Muscle layer of colon (tissue), 2 donors: ENCODE results near the gene IWS1.
"Not testable (repeated sequence)": the region's sequence is repeated elsewhere in the genome, so short reads cannot be mapped to it uniquely, and the experiment has no call there.

Experiments used
- H3K27ac ChIP-seq: one replicate; pipeline ENCODE4 v1.7.0; 2013; ENCODE audit warnings: low read depth, mild to moderate bottlenecking, low read length, moderate library complexity
- H3K27me3 ChIP-seq, 2 donors: one replicate each; pipeline ENCODE4 v1.7.0; 2013; ENCODE audit warnings: low read length in 2 of 2, mild to moderate bottlenecking in 2 of 2; ENCODE audit not compliant: insufficient read depth in 2 of 2, control insufficient read depth in 1 of 2
- H3K36me3 ChIP-seq: one replicate; pipeline ENCODE4 v1.7.0; 2013; ENCODE audit warnings: mild to moderate bottlenecking, low read length; ENCODE audit not compliant: insufficient read depth
- H3K4me1 ChIP-seq: one replicate; pipeline ENCODE4 v1.7.0; 2013; ENCODE audit warnings: mild to moderate bottlenecking, low read length; ENCODE audit not compliant: insufficient read depth
- H3K4me3 ChIP-seq, 2 donors: one replicate each; pipeline ENCODE4 v1.7.0; 2013; ENCODE audit warnings: low read length in 2 of 2, low read depth in 1 of 2, mild to moderate bottlenecking in 1 of 2, moderate library complexity in 1 of 2
- H3K9ac ChIP-seq: one replicate; pipeline ENCODE4 v1.7.0; 2013; ENCODE audit warnings: low read length
- H3K9me3 ChIP-seq: one replicate; pipeline ENCODE4 v1.7.0; 2013; ENCODE audit warnings: mild to moderate bottlenecking, low read length
- donor health status: abdominal sarcoma.
- donor health status: Adenocarcinoma of cecum.

IWS1 gene

DNA sequence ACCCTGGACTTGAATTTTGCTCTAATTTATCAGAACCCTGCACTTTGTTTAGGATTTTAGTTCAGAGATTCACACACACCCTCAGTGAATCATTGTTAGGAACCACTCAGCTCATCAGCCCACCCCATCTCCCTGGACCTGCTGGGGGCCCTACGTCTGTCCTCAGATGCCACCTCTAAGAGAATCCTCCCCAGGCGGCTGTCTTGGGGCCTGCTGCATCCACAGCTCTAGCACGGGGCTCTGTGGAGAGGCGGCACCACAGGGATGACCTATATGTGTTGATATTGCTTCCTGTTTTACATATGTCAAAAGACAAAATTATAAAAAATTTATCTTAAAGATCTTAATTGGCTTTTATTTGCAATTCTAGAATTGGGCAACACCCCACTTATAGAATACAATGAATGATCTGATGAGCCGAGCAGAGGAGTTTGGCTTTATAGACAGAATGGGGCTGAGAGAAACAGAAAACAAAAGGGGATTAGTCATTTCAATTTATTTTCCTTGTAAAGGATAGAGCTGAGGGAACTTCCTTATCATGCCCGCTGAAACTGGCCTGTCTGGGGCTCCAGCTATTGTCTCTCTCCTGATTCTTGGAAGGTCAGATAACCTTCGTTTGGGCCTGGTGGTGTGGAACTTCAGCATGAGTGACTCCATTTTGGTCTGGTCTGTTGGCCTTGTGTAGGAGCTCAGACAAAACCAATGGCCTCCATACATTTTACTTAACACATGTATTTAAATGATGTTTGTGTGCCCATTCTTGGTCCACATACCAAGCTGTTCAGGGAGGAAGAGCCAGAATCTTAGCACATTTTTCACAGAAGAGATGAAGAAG is 10.6 kb upstream of the IWS1 start:
- no peaks in the 10 kb centered on the region for H3K36me3 ChIP-seq
- no peak overlapping the region for H3K4me3 ChIP-seq
- H3K27me3 ChIP-seq, result no peaks in the 10 kb centered on the region
- H3K4me1 ChIP-seq, result no peaks in the 10 kb centered on the region
- no peak overlapping the region for H3K9ac ChIP-seq
- no peak overlapping the region for H3K27ac ChIP-seq
- no peaks in the 10 kb centered on the region for H3K9me3 ChIP-seq

- Histone ChIP-seq H3K9me3 (no peaks in the 10 kb centered on the region), H3K4me3 (no peak overlapping the region), H3K27ac (no peak overlapping the region), H3K4me1 (no peaks in the 10 kb centered on the region), H3K27me3 (no peaks in the 10 kb centered on the region), H3K36me3 (no peaks in the 10 kb centered on the region), H3K9ac (no peak overlapping the region)
Measured at GRCh38 chr2:127535918-127536317, 9.6 kb upstream of the IWS1 start.

DNA sequence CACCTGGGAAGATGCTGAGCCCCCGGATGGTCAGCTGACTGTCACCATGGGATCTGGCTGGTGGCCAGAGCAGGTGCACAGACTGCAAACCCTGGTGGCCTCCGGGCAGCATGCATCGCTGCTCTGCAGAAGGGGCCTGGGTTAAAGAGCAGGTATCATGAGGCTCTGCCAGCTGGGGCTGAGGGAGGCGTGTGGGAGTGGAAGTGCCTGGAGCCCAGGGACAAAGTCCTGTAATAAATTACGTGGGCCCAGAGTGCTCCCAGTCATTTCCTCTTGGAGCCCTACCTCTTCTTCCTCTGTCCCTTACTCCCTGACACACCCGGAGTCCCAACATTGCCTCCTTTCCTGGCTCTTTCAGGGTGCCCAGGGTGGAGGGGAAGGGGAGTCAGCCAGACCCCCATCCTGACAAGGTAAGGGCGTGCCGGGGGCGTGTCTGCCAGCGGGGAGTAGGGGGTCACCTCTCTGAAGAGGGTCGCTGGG is 9.2 kb upstream of the IWS1 start, which contains the start of gene MYO7B:
Gene MYO7B, plus strand, starts transcription at position 262 of the 480 bp plus-strand sequence. CDS start 24,040 bp downstream, outside the sequence.
- Histone ChIP-seq H3K36me3 (no peaks in the 10 kb centered on the region), H3K4me3 (no peak within 1 kb of the TSS), H3K9ac (no peak within 1 kb of the TSS), H3K27me3 (no peaks in the 10 kb centered on the region), H3K9me3 (no peaks in the 10 kb centered on the region), H3K4me1 (no peaks in the 10 kb centered on the region), H3K27ac (no peak within 1 kb of the TSS)

- H3K27me3 ChIP-seq, result no peaks in the 10 kb centered on the region
- no peak overlapping the region for H3K4me3 ChIP-seq
- no peaks in the 10 kb centered on the region for H3K9me3 ChIP-seq
- no peaks in the 10 kb centered on the region for H3K36me3 ChIP-seq
- no peak overlapping the region for H3K9ac ChIP-seq
- peaks cover 3% of the 10 kb centered on the region for H3K4me1 ChIP-seq
- H3K27ac ChIP-seq, result no peak overlapping the region
Measured at GRCh38 chr2:127532296-127532695, 6.0 kb upstream of the IWS1 start.

DNA sequence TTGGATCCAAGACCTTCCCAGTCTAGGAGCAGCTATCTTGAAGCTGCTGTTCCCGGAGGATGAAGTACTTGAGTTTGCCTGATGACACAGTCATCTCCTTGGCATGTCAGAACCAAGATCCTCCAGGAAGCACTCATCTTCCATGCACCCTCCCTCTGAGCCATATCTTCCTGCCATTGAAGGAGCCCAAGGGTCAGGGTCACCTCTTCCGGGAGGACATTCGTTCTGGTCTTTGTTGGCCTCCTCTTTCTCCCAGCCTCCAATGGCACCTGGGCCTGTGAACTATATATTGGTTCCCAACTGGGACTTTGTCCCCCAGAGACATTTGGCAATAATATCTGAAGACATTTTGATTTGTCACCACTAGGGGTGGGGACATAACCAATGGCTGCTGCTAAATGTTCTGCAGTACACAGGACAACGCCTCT is 4.9 kb upstream of the IWS1 start:
- Histone ChIP-seq H3K27me3 (no peaks in the 10 kb centered on the region), H3K4me3 (no peak overlapping the region), H3K9me3 (no peaks in the 10 kb centered on the region), H3K4me1 (peaks cover 7% of the 10 kb centered on the region), H3K9ac (no peak overlapping the region), H3K27ac (no peak overlapping the region), H3K36me3 (no peaks in the 10 kb centered on the region)

GRCh38 chr2:127530245-127531140 is 4.2 kb upstream of the IWS1 start:
- peaks cover 8% of the 10 kb centered on the region for H3K4me1 ChIP-seq
- no peak overlapping the region for H3K4me3 ChIP-seq
- no peak overlapping the region for H3K27ac ChIP-seq
- H3K27me3 ChIP-seq, result no peaks in the 10 kb centered on the region
- no peaks in the 10 kb centered on the region for H3K9me3 ChIP-seq
- H3K9ac ChIP-seq, result no peak overlapping the region
- H3K36me3 ChIP-seq, result no peaks in the 10 kb centered on the region

DNA sequence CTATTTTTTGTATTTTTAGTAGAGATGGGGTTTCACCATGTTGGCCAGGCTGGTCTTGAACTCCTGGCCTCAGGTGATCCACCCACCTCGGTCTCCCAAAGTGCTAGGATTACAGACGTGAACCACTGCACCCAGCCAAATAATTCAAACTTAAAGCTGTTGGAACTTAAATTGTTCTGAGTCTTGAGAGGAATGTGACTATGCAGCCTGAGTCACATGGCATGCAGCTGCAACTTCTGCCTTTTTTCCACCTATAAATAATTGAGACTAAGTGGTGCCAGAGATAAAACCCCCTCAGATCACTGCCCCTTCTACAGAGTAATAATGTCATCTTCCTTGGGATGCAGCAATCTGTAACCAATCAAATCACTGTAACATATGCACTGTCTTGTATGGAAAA is 3.1 kb upstream of the IWS1 start:
- not testable (repeated sequence) for H3K27ac ChIP-seq, H3K36me3 ChIP-seq, H3K27me3 ChIP-seq, H3K4me3 ChIP-seq, H3K9me3 ChIP-seq, H3K9ac ChIP-seq
- peaks cover 12% of the 10 kb centered on the region for H3K4me1 ChIP-seq

DNA sequence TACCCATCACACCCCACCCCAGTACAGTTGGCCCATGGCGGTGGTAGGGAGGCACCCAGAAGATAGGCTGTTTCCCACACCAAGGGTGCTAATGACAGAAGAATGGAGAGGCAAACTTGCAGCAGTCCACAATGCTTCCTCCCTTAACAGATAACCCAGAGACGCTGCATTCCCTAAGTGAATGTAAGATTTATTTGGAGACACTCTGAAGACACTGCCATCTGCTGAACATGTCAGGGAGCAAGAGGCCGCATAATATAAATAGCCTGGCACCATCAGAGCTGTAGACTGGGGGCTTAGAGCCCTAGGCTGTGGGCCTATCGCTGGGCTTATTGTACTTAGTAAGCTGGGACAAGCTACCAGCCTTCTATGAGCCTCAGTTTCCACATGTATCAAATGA is 2.2 kb upstream of the IWS1 start:
- Histone ChIP-seq H3K4me1 (peaks cover 12% of the 10 kb centered on the region), H3K9me3 (no peaks in the 10 kb centered on the region), H3K4me3 (no peak overlapping the region), H3K36me3 (no peaks in the 10 kb centered on the region), H3K27me3 (no peaks in the 10 kb centered on the region), H3K9ac (no peak overlapping the region), H3K27ac (no peak overlapping the region)

- Histone ChIP-seq H3K36me3 (peaks cover 4% of the 10 kb centered on the region), H3K9ac (peak overlapping the region; percentile 85)
Measured at GRCh38 chr2:127527001-127527804, 914 bp upstream of the IWS1 start.

DNA sequence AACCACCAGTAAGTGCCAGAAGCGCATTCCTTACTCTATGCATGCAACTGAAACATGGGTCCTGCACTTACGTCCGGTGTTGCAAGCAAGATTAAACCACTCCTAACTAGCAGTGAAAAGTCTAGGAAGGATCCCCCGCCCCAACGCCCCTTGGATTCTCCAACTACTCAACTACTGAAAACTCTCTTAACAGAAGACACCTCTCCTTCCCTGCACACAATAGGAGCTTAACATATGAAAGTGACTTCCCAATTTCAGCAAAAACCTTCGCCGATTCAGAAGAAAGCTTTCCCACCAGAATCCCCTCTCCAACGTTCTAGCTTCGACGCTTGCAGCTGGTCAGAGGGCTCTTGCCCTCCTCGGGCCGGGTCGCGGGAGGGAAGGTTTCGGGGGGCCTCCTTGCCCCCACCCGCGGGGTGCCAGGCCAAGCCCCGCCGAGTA is 578 bp downstream of the IWS1 start:
- Histone ChIP-seq H3K4me3 (peak overlapping the region; percentile 86 to 91), H3K27me3 (no peaks in the 10 kb centered on the region), H3K4me1 (peaks cover 12% of the 10 kb centered on the region), H3K27ac (peak overlapping the region; percentile 96), H3K9ac (peak overlapping the region; percentile 85), H3K9me3 (no peaks in the 10 kb centered on the region), H3K36me3 (peaks cover 7% of the 10 kb centered on the region)

More at GRCh38 chr2:127527001-127527804, 914 bp upstream of the IWS1 start:
- peak overlapping the region; percentile 96 for H3K27ac ChIP-seq
- no peaks in the 10 kb centered on the region for H3K9me3 ChIP-seq
- H3K27me3 ChIP-seq, result no peaks in the 10 kb centered on the region
- H3K4me1 ChIP-seq, result peaks cover 12% of the 10 kb centered on the region
- H3K4me3 ChIP-seq, result peak overlapping the region; percentile 86 to 91
